Esophagus muscularis mucosa (tissue), 4 donors: ENCODE results near the gene PFKL.

Source experiments
- EP300 ChIP-seq: sonication (generic); formaldehyde crosslinking; IDR thresholded peaks from one replicate; pipeline ENCODE4 v1.6.1; 2017; ENCODE audit warnings: antibody characterized with exemption
- POLR2AphosphoS5 ChIP-seq, 2 donors: sonication (generic); formaldehyde crosslinking; IDR thresholded peaks; one replicate each; pipeline ENCODE4 v1.6.1; 2017; ENCODE audit warnings: antibody characterized with exemption in 2 of 2
- TF ChIP-seq, protein P1 (sequence below), 3 experiments: fragments of 200-600 bp in 2 of 3; fragments of 450-650 bp in 1 of 3; sonication (generic) in 2 of 3; IDR thresholded peaks; one replicate each; pipeline ENCODE4 v1.5.1; 2017 to 2019; ENCODE audit warnings: antibody characterized with exemption in 3 of 3, mild to moderate bottlenecking in 2 of 3, moderate library complexity in 1 of 3

DNA sequence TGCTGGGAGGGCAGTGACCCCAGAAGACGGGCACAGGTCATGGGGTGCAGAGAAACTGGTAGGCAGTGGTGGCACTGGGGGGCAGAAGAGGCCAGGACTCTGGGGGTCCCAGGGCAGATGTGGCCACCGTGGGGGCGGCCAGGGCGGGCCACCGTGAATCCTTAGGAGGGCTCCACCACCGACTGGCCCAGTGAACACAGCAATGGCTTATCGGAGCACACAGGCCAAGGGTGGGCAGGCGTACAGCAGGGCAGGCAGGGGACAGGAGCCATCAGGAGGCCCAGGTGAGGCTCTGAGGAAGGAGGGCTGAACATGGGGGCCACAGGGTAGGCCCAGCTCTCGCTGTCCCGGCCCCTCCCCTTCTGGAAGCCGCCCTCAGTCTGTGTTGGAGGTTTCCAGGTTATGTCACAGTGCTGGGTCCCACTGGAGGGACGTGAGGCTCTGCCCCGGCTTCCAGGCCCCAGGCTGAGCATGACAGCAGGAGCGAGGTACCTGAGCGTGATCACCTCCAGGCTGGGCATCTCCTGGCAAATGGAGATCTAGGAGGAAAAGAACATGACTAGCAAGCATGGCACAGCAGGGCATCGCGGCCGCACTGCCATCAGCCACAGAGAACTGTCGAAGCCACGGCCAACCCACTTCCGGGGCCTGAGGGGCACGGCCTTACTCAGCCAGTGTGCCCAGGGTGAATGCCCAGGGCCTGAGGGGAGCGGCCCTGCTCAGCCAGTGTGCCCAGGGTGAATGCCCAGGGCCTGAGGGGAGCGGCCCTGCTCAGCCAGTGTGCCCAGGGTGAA, 35.6 kb downstream of the PFKL start:
- TF ChIP-seq EP300 (no peak), POLR2AphosphoS5 (IDR thresholded peaks at IDR 0.05) (no peak)
- TF ChIP-seq, protein P1, sequence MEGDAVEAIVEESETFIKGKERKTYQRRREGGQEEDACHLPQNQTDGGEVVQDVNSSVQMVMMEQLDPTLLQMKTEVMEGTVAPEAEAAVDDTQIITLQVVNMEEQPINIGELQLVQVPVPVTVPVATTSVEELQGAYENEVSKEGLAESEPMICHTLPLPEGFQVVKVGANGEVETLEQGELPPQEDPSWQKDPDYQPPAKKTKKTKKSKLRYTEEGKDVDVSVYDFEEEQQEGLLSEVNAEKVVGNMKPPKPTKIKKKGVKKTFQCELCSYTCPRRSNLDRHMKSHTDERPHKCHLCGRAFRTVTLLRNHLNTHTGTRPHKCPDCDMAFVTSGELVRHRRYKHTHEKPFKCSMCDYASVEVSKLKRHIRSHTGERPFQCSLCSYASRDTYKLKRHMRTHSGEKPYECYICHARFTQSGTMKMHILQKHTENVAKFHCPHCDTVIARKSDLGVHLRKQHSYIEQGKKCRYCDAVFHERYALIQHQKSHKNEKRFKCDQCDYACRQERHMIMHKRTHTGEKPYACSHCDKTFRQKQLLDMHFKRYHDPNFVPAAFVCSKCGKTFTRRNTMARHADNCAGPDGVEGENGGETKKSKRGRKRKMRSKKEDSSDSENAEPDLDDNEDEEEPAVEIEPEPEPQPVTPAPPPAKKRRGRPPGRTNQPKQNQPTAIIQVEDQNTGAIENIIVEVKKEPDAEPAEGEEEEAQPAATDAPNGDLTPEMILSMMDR (IDR thresholded peaks at IDR 0.05) = no peak
